HG03342 (cell line): Measurements from ENCODE around the gene AP1AR.
"Not testable (repeated sequence)": the region's sequence is repeated elsewhere in the genome, so short reads cannot be mapped to it uniquely, and the experiment has no call there.

Source experiments
- ATAC-seq: cut with Tn5 transposase; IDR thresholded peaks from one replicate; pipeline ENCODE4 v1.9.1; 2021; ENCODE audit warnings: mild to moderate bottlenecking, moderate library complexity; ENCODE audit not compliant: unreplicated experiment

AP1AR gene

GRCh38 chr4:112277705-112278448 lies 46.3 kb downstream of the AP1AR start:
- no peak for ATAC-seq

GRCh38 chr4:112279025-112279881 lies 47.7 kb downstream of the AP1AR start:
- peak; percentile 69 for ATAC-seq

GRCh38 chr4:112279882-112280315 lies 48.3 kb downstream of the AP1AR start:
- ATAC-seq: peak; percentile 36

GRCh38 chr4:112280386-112281056 lies 48.9 kb downstream of the AP1AR start:
- ATAC-seq: no peak

GRCh38 chr4:112281895-112282398 lies 50.4 kb downstream of the AP1AR start:
- not testable (repeated sequence) for ATAC-seq

- ATAC-seq: no peak
Measured at GRCh38 chr4:112282860-112283667, 51.5 kb downstream of the AP1AR start.

GRCh38 chr4:112284166-112284565 lies 52.6 kb downstream of the AP1AR start:
- ATAC-seq: no peak

GRCh38 chr4:112284662-112285411 lies 53.2 kb downstream of the AP1AR start:
- no peak for ATAC-seq

GRCh38 chr4:112287258-112287989 lies 55.8 kb downstream of the AP1AR start:
- peak; percentile 27 for ATAC-seq

- peak; percentile 25 for ATAC-seq
Measured at GRCh38 chr4:112288455-112288854, 56.9 kb downstream of the AP1AR start.

GRCh38 chr4:112289407-112290253 lies 58.0 kb downstream of the AP1AR start:
- no peak for ATAC-seq

- ATAC-seq: peak; percentile 18
Measured at GRCh38 chr4:112290341-112290740, 58.8 kb downstream of the AP1AR start.

GRCh38 chr4:112296949-112297880 lies 65.6 kb downstream of the AP1AR start, which contains the start of gene ALPK1:
Gene ALPK1 (plus strand): TSS chr4:112297369.
- peak; percentile 88 for ATAC-seq

- ATAC-seq: no peak
Measured at GRCh38 chr4:112299721-112300120, 68.1 kb downstream of the AP1AR start.

- ATAC-seq: no peak
Measured at GRCh38 chr4:112302320-112303274, 71.0 kb downstream of the AP1AR start.

- not testable (repeated sequence) for ATAC-seq
Measured at GRCh38 chr4:112305477-112305876, 73.9 kb downstream of the AP1AR start.
